ENCODE data around the gene PRSS8.
"Not testable (repeated sequence)": the region's sequence is repeated elsewhere in the genome, so short reads cannot be mapped to it uniquely, and the experiment has no call there.

Gene PRSS8

DNA sequence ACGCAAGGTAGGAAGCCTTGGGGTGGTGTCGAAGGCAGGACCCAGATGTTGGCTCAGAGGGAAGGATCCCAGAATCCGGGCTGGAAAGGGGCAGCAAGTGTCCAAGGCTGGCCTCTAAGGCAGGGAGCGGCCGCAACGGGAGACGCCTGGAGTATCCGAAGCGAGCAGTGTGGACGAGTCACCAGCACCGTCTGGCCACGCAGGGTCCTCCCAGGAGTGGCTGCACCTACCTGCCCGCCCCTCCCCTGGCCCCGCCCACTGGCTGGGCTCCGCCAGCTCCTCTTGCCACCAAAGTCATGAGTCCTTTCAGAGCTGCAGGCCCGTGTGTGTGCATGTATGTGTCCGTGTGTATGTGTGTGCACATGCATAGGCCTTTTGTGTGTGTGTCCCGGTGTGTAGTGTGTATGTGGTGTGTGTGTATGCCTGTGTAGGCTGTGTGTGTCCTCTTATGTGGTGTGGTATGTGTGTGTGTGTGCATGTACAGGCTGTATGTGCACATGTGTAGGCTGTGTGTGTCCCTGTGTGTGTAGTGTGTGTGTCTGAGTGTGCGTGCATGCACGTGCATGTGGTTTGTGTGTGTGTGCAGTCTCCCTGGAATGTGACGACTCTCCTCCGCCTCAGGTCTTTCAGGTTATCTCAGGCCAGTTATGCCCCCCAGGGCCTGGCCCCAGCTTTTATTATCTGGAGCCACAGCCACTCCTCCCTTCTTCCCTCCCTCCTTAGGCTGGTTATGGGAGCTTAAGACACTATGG lies at the start of gene PRSS8:
Gene PRSS8, minus strand, starts transcription at position 193 of the 752 bp plus-strand sequence. CDS start 229 bp downstream, outside the sequence.
- DNase-seq (ENCODE audit: low read depth in 3 of 3, low spot score in 1 of 3), result no peak

DNA sequence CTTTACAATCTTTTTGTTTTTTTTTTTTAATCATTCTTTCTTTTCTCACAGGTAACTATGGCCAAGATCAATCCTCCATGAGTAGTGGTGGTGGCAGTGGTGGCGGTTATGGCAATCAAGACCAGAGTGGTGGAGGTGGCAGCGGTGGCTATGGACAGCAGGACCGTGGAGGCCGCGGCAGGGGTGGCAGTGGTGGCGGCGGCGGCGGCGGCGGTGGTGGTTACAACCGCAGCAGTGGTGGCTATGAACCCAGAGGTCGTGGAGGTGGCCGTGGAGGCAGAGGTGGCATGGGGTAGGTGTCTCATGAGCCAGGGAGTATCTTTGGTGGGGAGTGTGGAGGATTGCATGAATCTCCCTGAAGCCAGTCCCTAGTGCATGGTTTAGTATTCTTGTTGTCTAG lies 49.4 kb upstream of the PRSS8 start:
- DNase-seq (ENCODE audit: low read depth in 3 of 3, low spot score in 1 of 3), result no peak

DNA sequence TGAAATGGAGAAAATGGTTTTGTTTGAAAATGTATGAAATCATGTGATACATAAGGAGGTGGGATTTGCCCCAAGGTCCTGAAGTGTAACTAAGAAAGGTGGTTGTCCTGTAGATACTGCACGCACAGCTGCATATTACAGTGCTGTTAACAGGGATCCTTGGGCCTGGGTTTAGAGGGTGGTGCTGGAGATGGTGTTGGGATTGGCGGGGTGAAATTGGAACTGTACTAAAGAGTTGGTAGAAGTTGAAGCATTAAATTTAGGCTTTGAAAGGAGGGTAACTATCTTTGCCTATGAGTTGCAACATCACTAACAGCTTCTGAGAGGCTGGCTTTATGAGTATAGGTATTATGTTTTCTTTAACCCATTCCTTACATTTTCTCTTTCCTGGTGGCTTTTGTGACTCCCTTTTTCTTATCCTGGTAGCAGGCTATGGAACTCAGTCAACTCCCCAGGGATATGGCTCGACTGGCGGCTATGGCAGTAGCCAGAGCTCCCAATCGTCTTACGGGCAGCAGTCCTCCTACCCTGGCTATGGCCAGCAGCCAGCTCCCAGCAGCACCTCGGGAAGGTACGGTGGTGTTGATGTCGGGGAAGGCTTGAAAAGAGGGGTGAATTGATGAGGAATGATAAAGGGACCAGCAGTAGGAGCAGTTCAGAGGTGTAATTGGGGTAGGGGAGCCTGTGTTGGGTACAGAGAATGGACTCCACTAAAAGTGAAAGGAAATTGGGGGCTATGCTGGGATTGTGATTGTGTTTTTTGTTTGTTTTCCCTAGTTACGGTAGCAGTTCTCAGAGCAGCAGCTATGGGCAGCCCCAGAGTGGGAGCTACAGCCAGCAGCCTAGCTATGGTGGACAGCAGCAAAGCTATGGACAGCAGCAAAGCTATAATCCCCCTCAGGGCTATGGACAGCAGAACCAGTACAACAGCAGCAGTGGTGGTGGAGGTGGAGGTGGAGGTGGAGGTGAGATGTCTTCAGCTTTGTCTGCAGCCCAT lies 48.2 kb upstream of the PRSS8 start:
- no peak for DNase-seq (ENCODE audit: low read depth in 3 of 3, low spot score in 1 of 3)

DNA sequence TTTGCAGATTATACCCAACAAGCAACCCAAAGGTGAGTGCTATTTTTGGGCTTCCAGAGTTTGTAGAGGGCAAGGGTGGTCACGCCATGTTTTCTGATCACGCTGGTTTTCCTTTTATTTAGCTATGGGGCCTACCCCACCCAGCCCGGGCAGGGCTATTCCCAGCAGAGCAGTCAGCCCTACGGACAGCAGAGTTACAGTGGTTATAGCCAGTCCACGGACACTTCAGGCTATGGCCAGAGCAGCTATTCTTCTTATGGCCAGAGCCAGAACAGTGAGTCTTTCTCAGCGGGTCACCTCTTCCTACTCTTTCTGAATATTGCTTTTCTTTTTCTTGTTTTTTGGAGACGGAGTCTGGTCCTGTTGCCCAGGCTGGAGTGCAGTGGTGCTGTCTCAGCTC lies 46.9 kb upstream of the PRSS8 start:
- no peak for DNase-seq (ENCODE audit: low read depth in 3 of 3, low spot score in 1 of 3)

DNA sequence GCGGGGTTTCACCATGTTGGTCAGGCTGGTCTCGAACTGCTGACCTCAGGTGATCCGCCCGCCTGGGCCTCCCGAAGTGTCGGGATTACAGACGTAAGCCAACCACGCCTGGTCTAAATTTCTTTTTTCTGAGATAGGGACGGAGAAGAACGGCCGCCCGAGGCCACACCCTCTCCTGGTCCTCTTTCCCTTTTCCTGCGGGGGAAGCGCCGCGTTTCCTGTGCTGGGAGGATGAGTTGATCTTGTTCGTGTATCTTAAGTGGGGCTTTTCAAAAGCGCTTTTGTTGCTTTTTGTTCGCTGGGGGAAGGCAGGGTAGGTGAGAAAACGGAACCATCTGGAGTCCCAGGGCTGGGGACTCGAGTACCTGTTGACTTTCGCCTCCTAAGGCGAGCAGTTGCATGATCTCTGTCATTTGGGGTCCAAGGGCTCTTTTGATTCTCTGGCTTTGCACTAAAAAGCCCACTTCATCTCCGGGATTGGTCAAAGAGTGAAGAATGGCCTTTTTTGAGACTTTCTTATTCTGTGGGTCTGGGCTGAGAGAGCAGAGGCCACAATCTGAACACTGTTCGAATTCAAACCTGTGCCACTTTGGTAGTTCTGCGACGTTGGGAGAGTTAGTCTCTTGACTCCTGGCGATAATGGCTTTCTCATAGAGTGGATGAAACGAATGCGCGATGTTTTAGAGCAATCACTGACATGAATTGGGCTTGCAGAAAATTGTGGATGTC lies 45.7 kb upstream of the PRSS8 start:
- DNase-seq (ENCODE audit: low read depth in 3 of 3, low spot score in 1 of 3), result no peak

DNA sequence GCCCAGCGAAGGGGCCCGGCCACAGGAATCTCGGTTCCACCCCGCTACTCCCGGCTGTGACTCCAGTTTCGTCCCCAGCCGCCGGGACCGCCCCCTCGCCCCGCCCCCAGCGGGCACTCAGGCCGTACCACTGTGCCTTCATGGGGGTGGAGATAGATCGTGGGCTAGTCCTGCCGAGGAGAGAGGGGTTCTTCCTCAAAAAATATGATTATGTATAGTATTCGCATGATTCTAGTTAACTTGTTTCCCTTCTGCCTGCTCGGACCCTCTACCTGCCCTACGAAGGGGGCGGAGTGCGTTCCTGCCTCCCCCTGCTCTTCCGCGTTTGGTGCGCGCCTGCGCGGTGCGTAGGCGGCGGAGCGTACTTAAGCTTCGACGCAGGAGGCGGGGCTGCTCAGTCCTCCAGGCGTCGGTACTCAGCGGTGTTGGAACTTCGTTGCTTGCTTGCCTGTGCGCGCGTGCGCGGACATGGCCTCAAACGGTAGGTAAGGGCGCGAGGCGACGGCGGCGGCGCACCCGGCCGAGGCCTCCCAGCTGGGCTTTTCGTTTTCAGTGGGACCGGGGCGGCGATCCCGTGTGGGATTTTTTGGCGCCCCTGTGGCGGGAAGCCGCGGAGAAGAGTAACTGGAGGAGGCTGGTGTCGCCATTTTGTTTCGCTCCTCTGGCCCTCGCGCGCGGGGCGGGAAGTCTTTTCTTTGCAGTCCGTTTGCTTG lies 44.4 kb upstream of the PRSS8 start, which contains the start of gene FUS:
Gene FUS, plus strand, starts transcription at position 393 of the 713 bp plus-strand sequence. Its CDS starts 76 bp downstream, at position 469.
- peak; percentile 82 to 91 (median 90) for DNase-seq (ENCODE audit: low read depth in 3 of 3, low spot score in 1 of 3)

DNA sequence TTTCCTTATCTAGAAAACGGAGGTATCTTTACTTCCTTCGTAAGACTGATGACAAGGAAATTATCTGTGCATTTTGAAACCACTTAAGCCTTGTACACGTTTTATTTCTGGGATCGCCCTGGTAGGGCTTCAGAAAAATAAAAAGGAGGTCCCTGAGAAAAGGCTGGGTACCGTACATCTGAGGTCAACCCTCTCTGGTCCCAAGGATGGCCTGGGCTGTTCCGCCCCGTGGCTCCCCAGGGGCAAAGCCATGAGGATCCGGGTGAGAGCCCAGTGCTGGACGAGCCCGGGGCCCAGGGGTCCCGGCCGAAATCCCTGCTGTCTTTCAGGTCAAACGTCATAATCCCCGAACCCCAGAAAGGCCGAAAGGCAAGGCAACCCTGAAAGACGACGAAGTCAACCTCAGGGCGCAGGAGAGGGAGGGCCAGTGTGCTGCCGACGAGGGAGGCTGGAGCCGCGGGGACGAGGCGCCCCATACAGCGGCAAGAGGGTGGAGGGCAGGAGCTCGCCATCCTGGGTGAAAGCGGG lies 43.8 kb upstream of the PRSS8 start:
- DNase-seq (ENCODE audit: low read depth in 3 of 3, low spot score in 1 of 3), result no peak

DNA sequence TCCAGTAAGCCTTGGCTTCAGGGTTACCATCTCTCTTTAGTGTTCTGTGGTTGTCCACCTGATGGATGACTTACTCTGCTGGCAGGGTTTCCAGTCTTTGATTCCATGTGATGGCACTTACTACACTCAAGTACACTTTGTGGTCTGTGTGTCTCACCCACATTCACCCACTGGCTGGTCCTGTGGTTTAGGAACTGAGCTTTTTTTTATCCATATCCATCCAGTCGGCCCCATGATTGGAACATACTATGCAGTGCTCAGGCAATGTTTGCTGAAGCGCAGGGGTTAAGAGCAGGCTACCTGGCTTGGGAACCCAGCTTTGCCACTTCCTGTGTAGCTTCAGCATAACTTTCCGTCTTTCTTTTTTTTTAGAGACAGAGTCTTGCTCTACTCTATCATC lies 41.6 kb upstream of the PRSS8 start:
- no peak for DNase-seq (ENCODE audit: low read depth in 3 of 3, low spot score in 1 of 3)

DNA sequence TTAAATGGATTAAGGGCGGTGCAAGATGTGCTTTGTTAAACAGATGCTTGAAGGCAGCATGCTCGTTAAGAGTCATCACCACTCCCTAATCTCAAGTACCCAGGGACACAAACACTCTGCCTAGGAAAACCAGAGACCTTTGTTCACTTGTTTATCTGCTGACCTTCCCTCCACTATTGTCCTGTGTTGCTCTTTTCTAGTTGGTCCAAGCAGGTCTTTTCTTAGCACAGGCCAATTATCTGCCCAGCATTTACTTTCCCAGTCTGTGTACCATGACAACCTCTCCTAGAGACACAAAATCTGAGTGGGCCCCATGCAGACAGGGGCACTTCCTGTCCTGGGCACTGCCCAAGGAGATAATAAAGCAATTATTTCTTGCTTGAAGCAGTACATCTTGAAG lies 34.5 kb upstream of the PRSS8 start:
- not testable (repeated sequence) for DNase-seq (ENCODE audit: low read depth in 3 of 3, low spot score in 1 of 3)

DNA sequence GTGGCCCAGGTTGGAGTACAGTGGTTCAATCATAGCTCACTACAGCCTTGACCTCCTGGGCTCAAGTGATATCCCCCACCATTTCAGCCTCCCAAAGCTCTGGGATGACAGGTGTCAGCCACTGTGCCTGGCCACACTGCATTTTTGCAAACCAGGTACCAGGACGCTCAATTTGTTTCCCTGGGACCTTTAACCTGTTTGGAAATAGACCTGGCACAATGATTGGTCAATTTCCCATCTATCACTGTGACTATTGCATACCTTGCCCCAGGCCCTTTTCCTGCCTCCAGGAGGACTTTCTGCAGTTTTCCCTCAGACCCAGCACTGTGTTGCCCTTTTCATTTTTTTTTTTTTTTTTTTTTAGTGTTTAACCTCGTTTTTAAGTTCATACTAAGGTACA lies 33.3 kb upstream of the PRSS8 start:
- DNase-seq (ENCODE audit: low read depth in 3 of 3, low spot score in 1 of 3), result no peak

DNA sequence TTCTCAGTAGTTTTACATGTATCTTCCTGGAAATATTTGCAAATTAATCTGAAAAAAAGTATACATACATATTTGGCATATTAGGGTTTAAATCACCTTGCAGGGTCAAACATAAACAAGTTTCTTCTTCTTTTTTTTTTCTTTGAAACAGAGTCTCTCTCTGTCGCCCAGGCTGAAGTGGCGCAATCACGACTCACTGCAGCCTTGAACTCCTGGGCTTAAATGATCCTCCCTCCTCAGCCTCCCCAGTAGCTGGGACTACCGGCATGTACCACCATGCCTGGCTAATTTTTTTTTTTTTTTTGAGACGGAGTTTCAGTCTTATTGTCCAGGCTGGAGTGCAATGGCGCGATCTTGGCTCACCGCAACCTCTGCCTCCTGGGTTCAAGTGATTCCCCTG lies 31.8 kb upstream of the PRSS8 start:
- DNase-seq (ENCODE audit: low read depth in 3 of 3, low spot score in 1 of 3), result no peak

DNA sequence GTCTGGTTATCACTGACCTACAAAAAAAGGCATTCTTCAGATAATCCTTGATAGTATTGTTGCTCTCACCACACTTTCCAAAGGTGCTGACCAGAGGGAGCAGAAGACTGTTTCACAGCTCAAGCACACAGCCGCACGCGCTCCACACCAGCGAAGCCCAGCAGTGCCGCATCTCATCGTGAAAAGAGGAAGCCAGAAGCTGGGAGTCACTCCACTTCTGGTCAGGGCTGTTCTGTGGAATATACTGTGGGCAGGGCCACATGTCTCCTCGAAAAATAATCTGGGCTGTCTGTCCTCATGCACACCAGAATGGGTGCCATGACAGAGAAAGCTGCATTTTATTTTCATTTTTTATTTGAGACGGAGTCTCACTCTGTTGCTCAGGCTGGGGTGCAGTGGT lies 21.6 kb upstream of the PRSS8 start:
- DNase-seq (ENCODE audit: low read depth in 3 of 3, low spot score in 1 of 3), result no peak

DNA sequence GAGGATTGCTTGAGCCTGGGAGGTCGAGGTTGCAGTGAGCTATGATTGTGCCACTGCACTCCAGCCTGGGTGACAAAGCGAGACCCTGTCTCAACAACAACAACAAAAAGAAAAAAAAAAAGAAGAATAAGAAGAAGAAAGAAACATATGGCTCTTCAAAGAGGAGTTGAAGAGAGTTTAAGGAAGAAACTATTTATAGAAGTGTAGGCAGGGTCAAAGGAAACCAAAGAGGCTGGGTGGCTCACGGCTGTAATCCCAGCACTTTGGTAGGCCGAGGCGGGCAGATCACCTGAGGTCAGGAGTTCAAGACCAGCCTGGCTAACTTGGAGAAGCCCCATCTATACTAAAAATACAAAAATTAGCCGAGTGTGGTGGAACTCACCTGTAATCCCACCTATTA lies 15.4 kb upstream of the PRSS8 start:
- not testable (repeated sequence) for DNase-seq (ENCODE audit: low read depth in 3 of 3, low spot score in 1 of 3)

DNA sequence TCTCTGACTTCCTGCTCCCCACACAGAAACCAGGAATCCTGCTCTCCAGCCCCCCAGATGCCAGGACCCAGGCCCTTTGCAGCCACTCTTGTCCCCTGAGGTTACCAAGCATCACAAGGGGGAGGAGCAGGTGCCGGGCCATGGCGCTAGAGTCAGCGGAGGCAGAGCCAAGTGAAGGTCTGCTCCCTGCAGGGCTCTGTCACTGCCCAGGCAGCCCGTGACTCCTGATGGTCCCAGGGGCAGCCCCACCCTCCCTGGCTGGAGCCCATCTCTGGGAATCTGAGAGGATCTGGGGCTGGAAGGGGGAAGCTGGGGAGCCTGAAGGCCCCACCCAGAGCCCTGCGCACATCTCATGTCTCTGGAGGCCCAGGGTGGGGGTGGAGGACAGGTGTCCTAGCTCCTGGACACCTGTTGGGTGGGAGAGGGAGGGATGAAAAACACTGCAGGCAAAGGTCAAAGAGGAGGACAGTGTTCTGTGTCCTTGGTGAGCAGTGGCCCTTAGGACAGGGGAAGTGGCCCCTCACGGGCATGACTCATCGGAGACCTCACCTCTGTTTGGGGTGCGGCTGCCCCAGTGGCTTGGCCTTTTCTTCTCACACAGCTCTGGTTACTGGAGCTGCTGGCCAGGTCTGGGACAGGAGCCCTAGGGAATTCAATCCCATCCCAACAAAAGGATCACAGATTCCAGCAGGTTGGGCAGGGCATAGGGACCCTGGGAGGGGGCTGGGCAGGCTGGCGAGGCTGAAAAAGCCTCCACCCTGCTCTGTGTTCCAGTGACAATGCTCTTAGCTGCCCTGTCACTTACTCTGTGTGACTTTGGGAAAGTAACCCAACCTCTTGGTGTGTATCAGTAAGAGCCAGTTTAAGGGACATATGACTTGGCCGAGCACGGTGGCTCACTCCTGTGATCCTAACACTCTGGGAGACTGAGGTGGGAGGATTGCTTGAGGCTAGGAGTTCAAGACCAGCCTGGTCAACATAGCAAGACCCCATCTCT lies 14.7 kb upstream of the PRSS8 start, which contains the start of gene PRSS36:
Gene PRSS36, minus strand, starts transcription at position 173 of the 997 bp plus-strand sequence. Its CDS starts 31 bp downstream, at position 142.
- DNase-seq (ENCODE audit: low read depth in 3 of 3, low spot score in 1 of 3), result no peak

DNA sequence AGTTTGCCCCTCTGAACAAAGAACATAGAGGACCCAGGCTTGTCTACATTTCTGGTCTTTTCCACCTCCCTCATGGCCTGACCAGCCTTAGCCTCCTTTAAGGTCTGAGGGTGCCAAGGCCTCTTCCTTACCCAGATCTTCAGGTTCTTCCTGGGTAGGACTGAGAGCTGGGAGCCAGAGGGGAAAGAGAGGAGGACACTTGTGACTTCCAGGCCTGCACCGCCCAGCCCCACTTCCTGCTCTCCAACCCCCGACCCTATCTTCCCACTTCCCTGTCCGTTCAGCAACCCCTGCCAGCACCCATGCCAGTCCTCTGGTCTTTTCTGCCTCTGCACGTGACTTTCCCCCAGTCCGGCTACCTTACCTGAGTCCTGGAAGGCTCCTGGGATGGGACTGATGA lies 13.8 kb upstream of the PRSS8 start:
- no peak for DNase-seq (ENCODE audit: low read depth in 3 of 3, low spot score in 1 of 3)

DNA sequence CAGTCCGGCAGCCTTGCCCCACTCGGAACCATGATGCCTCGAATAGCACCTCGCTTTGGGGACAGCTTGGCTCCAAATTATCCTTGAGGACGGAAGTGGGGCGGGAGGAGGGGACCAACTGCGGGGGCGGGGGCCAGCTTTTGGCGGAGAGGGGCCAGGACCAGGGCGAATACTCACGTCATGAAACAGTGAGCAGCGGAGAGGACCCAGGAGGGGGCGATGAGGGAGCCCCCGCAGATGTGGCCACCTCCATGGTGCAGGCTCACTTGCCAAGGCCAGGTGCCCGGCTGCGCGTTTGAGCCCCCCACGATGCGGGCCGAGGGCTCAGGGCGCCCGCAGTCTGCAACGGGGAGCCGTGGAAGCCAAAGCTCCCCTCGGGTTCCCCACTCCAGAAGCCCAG lies 13.4 kb upstream of the PRSS8 start:
- DNase-seq (ENCODE audit: low read depth in 3 of 3, low spot score in 1 of 3), result no peak

DNA sequence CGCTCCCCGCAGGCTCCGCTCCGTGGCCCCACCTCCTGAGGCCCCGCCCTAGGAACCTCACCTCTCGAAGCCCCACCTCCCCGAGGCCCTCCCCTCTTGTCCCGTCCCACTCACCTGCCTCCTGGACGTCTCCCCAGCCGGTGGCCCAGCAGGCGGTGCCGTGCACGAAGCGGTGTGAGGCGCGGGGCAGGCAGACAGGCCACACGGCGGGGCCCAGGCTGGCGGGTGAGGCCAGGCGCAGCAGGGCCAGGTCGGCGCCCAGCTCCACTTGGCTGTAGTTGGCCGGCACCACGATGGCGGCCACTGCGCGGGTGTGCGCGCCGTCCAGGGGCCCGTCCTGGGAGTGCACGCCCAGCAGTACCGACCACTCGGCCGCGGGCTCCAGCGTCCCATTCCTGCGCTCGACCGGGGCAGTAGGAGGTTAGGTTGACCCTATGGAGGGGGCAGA lies 12.8 kb upstream of the PRSS8 start:
- DNase-seq (ENCODE audit: low read depth in 3 of 3, low spot score in 1 of 3), result no peak

DNA sequence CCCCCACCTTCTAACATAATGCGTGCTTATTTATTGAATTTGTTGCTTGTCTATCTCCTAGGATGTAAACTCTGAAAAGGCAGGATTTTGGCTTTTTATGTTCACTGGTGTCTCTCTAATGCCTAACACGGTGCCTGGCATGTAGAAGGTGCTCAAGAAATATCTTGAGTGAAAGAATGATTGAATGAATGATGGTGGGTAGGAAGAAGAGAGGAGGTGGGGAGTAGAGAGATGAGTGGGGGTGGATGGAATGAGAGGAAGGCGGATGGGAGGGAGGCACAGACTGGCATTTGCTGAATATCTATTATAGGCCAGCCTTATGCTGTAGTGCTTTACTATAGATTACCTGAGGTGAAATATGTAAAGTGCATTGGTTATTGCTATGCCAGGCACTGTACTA lies 12.0 kb upstream of the PRSS8 start:
- DNase-seq (ENCODE audit: low read depth in 3 of 3, low spot score in 1 of 3), result no peak

DNA sequence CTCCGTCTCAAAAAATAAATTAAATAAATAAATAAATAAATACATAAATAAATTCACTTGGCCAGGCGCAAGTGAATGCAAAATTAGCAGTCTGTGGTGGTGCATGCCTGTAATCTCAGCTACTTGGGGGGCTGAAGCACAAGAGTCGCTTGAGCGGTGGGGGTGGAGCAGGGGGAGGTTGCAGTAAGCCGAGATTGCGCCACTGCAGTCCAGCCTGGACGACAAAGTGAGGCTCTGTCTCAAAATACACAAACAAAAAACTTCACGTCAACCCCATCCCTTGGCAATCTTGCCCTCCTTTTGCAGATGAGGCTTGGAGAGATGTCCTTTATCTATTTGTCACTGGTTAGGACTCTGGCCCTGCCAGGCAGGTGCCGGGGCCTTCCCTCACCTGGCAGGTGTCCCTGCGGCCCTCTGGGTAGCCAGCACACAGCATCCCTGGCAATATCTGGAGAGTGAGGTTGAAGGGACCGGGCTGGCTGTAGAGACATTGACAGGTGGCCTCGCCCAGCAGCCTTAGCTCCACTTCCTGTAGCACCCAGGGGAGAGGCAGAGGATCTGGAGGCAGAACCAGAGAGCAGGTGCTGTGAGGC lies 10.0 kb upstream of the PRSS8 start:
- DNase-seq (ENCODE audit: low read depth in 3 of 3, low spot score in 1 of 3), result no peak
